ENCODE measurements around the gene KRT78.

KRT78 gene

DNA sequence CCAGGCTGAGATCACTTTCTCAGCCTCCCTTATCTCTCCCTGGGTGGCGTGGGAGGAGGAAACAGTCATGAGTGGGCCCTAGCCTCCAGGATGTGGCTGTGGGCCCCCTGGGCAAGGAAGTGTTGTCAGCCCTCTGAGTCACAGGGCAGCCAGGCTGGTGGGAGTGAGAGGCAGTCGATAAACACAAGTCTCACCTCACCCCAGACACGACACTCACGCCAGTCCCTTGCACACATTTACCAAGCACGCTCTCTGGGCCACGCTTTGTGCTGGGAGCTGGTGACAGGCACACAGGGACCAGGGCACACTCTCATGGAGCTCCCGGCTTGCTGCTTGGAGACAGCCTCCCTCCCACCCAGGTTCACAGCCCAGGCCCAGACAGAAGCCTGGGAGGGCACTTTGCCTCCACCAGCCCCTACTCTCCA is 12.7 kb downstream of the KRT78 start:
- no peak overlapping the region for H3K27ac ChIP-seq
- TF ChIP-seq CTCF (conservative IDR thresholded peaks at IDR 0.05), result no peak

DNA sequence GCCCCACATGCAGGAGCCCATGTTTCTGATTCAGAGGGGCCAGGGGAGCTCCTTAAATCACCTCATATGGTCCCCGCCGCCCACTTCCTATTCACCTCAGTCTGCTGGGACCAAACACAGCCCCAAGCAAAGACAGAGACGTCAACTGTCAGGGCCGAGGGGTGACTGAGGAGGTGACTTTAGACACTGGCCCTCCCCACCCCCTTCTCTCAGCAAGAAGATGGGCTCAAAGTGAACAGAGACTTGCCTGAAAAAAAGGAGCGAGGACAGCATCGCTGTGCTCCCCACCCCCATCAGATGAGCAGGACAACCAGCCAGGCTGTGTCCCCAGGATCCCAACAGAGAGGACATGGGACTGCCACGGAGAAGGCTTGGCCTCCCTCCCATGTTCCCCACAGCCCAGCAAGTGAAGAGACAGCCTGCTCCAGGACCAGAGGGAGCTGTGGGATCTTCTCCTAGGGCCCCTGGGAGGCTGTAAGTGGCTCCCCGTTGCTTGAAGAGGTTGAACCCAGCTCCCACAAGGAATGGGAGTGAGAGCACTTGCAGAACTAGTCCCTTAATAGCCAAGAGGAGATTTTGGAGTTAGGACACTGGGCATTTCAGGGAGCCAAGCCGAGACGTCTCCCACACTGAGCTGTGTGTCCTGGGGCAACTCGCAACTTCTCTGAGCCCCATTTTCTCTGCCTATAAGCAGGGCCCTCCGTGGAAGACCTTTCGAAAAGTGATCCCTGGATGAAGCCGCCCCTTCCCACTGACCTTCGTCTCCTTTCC is 13.3 kb downstream of the KRT78 start:
- H3K27ac ChIP-seq, result no peak overlapping the region
- no peak for TF ChIP-seq CTCF (conservative IDR thresholded peaks at IDR 0.05)

GRCh38 chr12:52834727-52835001 is 14.1 kb downstream of the KRT78 start:
- TF ChIP-seq CTCF (conservative IDR thresholded peaks at IDR 0.05), result no peak
- H3K27ac ChIP-seq, result no peak overlapping the region

- H3K27ac ChIP-seq, result no peak within 1 kb of the TSS
- TF ChIP-seq CTCF (conservative IDR thresholded peaks at IDR 0.05), result no peak
Measured at GRCh38 chr12:52833922-52834726, 14.7 kb downstream of the KRT78 start, which contains the start of gene KRT79. KRT79 (minus strand) TSS chr12:52834311; CDS start chr12:52834260, 51 bp downstream.

GRCh38 chr12:52832985-52833905 is 15.5 kb downstream of the KRT78 start:
- no peak overlapping the region for H3K27ac ChIP-seq
- TF ChIP-seq CTCF (conservative IDR thresholded peaks at IDR 0.05), result no peak

DNA sequence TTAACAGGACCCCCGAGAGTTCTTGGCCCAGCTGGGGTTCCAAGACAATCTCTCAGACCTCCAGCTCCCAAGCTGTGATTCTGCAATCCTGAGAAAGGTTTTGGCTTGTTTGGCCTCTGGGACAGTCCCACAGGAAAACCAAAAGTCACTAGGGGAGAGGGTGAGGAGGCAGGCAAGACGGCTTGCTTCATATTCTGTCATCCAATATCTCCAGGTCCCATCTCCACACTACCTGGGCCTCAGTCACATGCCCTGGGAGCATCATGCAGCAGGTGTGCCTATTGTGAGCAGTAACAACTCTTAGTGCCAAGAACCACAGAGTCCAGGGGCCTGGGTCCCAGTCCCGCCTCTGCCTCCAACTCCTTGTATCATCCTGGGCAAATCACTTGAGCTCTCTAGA is 16.3 kb downstream of the KRT78 start:
- TF ChIP-seq CTCF (conservative IDR thresholded peaks at IDR 0.05), result no peak
- no peak overlapping the region for H3K27ac ChIP-seq

GRCh38 chr12:52831251-52831650 is 17.5 kb downstream of the KRT78 start:
- no peak overlapping the region for H3K27ac ChIP-seq
- no peak for TF ChIP-seq CTCF (conservative IDR thresholded peaks at IDR 0.05)
